Neural crest cell (in vitro differentiated cells): ENCODE results near the gene HSPA12B. TPM values are rescaled to one million over a fixed set of nuclear protein-coding genes. Genes with fewer than 3 reads are reported as not detected.

Source experiments
- DNase-seq: peaks from one replicate; pipeline ENCODE4 v3.0.0; 2021; ENCODE audit warnings: low read depth, mixed read lengths, low spot score
- H3K27ac Mint-ChIP-seq: one replicate; pipeline ENCODE4 v1.8.0; 2021; ENCODE audit warnings: mild to moderate bottlenecking, mixed read lengths; ENCODE audit not compliant: unreplicated experiment
- H3K27me3 Mint-ChIP-seq: 2 replicates; pipeline ENCODE4 v1.8.0; 2021; ENCODE audit warnings: low read depth, mild to moderate bottlenecking, mixed read lengths
- H3K36me3 Mint-ChIP-seq: 2 replicates; pipeline ENCODE4 v1.8.0; 2021; ENCODE audit warnings: low read depth, mild to moderate bottlenecking, mixed read lengths
- H3K4me1 Mint-ChIP-seq: 2 replicates; pipeline ENCODE4 v1.8.0; 2021; ENCODE audit warnings: mixed read lengths
- H3K4me3 Mint-ChIP-seq: one replicate; pipeline ENCODE4 v1.8.0; 2021; ENCODE audit warnings: mild to moderate bottlenecking, mixed read lengths
- H3K9me3 Mint-ChIP-seq: 2 replicates; pipeline ENCODE4 v1.8.0; 2021; ENCODE audit warnings: mixed read lengths
- total RNA-seq: library from RNA; stranded (reverse); gene quantifications from 2 replicates; pipeline ENCODE4 v1.2.1, GENCODE V29; 2021
- TF ChIP-seq, protein P1 (sequence below): fragments of 200-600 bp; sonication (generic); conservative IDR thresholded peaks from 2 replicates; pipeline ENCODE4 v1.5.0; 2021; ENCODE audit warnings: antibody characterized with exemption, mild to moderate bottlenecking

HSPA12B gene
- total RNA-seq, 1 donor from 2014 or later, result 1.1 TPM

DNA sequence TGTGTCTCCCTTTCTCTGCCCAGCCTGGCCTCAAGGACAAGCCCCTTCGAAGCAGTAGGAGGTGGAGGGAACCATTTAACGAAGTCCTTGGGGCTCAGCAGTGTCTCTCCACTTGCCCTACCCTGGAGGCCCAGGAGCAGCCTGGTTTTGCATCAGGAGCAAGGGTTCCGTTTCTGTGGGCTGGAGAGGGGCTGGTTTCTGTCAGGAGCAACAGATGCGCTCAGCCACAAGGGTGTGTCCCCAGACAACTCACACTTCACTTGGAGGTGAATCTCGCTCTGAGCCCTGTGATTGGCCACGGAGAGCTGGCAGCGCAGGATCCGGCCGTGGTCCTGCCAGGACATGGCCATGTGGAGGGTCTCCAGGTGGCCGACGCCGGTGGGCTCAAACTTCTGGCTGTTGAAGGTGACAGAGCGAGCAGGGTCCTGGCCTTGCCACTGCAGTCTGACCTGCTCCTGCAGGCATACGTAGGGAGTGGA lies 27.0 kb upstream of the HSPA12B start:
- H3K36me3 Mint-ChIP-seq, result no peaks in the 10 kb centered on the region
- DNase-seq, result no peak
- no peak overlapping the region for H3K27ac Mint-ChIP-seq
- TF ChIP-seq, protein P1, sequence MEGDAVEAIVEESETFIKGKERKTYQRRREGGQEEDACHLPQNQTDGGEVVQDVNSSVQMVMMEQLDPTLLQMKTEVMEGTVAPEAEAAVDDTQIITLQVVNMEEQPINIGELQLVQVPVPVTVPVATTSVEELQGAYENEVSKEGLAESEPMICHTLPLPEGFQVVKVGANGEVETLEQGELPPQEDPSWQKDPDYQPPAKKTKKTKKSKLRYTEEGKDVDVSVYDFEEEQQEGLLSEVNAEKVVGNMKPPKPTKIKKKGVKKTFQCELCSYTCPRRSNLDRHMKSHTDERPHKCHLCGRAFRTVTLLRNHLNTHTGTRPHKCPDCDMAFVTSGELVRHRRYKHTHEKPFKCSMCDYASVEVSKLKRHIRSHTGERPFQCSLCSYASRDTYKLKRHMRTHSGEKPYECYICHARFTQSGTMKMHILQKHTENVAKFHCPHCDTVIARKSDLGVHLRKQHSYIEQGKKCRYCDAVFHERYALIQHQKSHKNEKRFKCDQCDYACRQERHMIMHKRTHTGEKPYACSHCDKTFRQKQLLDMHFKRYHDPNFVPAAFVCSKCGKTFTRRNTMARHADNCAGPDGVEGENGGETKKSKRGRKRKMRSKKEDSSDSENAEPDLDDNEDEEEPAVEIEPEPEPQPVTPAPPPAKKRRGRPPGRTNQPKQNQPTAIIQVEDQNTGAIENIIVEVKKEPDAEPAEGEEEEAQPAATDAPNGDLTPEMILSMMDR, result no peak
- H3K9me3 Mint-ChIP-seq, result no peaks in the 10 kb centered on the region
- no peaks in the 10 kb centered on the region for H3K4me1 Mint-ChIP-seq
- no peak overlapping the region for H3K4me3 Mint-ChIP-seq
- no peaks in the 10 kb centered on the region for H3K27me3 Mint-ChIP-seq

DNA sequence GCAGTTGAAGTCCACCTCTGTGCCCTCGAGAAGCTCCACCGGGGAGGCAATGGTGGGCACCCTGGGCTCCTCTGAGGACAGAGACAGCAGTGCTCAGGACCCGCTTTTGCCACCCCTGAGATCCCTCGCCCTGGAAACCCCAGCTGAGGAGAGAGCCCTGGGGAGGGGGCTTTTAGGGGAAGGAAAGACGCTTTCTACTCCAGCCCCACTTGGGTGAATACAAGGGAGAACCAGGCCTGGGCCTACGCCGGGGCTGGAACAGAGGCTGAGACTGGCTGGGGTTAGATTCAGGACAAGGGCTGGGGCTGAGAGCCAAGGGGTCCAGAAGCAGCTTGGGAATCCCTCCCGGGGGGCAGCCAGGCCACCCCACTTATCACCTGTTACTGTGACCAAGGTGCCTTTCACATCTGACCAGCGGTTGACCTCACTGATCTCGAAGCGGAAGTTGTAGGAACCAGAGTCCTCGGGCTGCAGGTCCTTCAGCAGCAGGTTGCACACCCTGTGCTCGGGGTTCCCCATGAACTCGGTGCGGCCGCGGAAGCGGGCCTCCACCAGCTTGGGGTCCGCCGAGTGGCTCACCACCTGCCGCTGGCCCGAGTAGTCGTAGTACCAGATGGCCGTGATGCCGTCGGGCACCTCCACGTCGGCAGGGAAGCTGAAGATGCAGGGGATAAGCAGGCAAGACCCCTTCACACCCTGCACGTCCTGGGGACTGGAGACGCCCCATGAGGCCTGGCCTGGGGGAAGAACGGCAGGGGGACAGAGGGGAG lies 26.3 kb upstream of the HSPA12B start:
- no peak overlapping the region for H3K4me3 Mint-ChIP-seq
- no peaks in the 10 kb centered on the region for H3K36me3 Mint-ChIP-seq
- no peak for DNase-seq
- no peaks in the 10 kb centered on the region for H3K4me1 Mint-ChIP-seq
- TF ChIP-seq, protein P1, result no peak
- no peak overlapping the region for H3K27ac Mint-ChIP-seq
- no peaks in the 10 kb centered on the region for H3K27me3 Mint-ChIP-seq
- H3K9me3 Mint-ChIP-seq, result no peaks in the 10 kb centered on the region

DNA sequence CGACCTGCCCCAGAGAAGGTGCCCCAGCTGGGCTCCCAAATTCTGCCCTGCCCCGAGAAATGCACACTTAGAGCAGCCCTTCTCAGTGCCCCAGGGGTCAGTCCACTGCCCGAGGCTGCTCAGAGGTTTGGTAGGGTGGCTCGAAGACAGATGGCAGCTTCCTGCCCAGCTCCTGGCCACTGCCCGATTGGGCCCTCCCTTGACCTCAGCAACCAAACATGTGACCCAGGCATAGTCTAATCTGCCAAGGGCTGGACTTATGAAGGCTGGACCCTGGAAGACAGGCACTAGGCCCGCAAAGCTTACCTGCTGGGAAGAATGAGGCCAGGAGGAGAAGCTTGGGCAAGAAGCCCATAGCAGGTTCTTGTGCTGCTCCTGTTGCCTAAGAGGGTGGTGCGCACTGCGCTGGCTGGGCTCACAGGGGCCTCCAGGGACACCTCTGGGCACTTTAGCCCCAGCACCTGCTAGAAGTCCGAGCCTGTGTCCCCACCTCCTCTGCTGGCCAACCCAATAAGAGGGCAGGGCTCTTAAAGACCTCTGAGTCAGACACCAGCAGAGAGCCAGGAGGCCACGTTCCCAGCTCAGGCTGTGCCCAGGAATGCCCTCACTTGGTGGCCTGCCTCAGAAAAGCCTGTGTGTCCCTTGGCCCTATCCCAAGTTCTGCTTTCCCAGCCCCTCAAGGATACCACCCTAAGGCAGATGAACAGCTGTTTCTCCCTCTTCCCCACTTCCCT lies 25.5 kb upstream of the HSPA12B start:
- no peaks in the 10 kb centered on the region for H3K36me3 Mint-ChIP-seq
- no peak overlapping the region for H3K27ac Mint-ChIP-seq
- H3K9me3 Mint-ChIP-seq, result no peaks in the 10 kb centered on the region
- no peaks in the 10 kb centered on the region for H3K27me3 Mint-ChIP-seq
- no peaks in the 10 kb centered on the region for H3K4me1 Mint-ChIP-seq
- DNase-seq, result no peak
- H3K4me3 Mint-ChIP-seq, result no peak overlapping the region
- TF ChIP-seq, protein P1, result no peak

DNA sequence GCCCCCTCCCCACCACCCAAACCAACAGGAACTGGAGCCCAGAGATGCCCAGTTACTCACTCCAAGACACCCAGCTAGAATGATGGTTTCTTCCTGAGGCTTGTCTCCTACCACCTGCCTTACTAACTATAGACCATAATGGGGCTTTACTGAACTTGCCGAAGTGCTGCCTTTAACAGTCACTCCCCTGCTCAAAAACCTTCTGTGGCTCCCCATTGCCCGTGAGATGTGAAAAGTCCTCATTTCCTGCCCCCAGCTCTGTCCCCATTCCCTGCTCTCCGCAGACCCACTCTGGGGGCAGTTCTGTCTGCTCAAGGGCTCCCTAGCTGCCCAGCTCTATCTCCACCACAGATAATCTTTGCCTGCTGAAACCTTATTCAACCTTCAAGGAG lies 25.0 kb upstream of the HSPA12B start:
- Mint-ChIP-seq H3K36me3 (no peaks in the 10 kb centered on the region), H3K27me3 (no peaks in the 10 kb centered on the region), H3K4me1 (no peaks in the 10 kb centered on the region), H3K27ac (no peak overlapping the region), H3K4me3 (no peak overlapping the region), H3K9me3 (no peaks in the 10 kb centered on the region)
- TF ChIP-seq, protein P1, result no peak
- no peak for DNase-seq

DNA sequence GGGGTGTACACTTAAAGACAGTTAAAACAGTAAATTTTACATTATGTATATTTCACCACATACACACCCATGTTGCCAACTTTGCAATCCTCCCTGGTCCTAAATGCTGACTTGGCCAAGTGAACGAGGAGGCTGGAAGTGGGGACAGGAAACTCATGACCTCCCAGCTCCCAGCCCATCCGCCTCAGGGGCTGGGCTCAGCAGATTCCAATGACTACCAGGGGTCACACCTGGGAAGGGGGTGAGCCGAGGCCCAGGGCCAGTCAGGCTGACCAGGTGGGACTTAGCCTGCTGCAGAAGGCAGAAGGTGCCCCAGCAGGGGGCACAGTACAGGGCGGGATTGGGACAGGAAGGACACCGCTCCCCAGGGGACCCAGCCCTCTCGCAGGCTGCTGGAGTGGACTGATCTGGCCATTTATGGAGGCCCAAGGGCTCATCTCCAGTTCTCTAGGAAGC lies 22.4 kb upstream of the HSPA12B start:
- Mint-ChIP-seq H3K27ac (no peak overlapping the region), H3K36me3 (no peaks in the 10 kb centered on the region), H3K4me1 (no peaks in the 10 kb centered on the region), H3K4me3 (no peak overlapping the region), H3K9me3 (no peaks in the 10 kb centered on the region), H3K27me3 (no peaks in the 10 kb centered on the region)
- TF ChIP-seq, protein P1, result no peak
- DNase-seq, result no peak
